ENCODE results near the gene CCDC57.

CCDC57 gene

GRCh38 chr17:82058855-82059249 is 153.8 kb downstream of the CCDC57 start:
- no peak for TF ChIP-seq CTCF (IDR thresholded peaks at IDR 0.05; ENCODE audit: low read depth, low read length, missing control alignments)

GRCh38 chr17:82058230-82058854 is 154.3 kb downstream of the CCDC57 start:
- TF ChIP-seq CTCF (IDR thresholded peaks at IDR 0.05; ENCODE audit: low read depth, low read length, missing control alignments), result no peak
- H3K27me3 ChIP-seq (replicated peaks), result no peaks in the 10 kb centered on the region
- in situ Hi-C loops (cut with HindIII; ENCODE audit: low pct_ligation_motif_present, low sequenced_read_pairs), result no loop called here
- no peak overlapping the region for H3K27ac ChIP-seq
- no peak for DNase-seq
- H3K36me3 ChIP-seq (replicated peaks), result peaks cover 71% of the 10 kb centered on the region
- no peak overlapping the region for H3K4me3 ChIP-seq (ENCODE audit: low read depth, low read length)

More at GRCh38 chr17:82058855-82059249, 153.8 kb downstream of the CCDC57 start:
- DNase-seq, result no peak
- in situ Hi-C loops (cut with HindIII; ENCODE audit: low pct_ligation_motif_present, low sequenced_read_pairs), result no loop called here
- Histone ChIP-seq H3K27me3 (replicated peaks) (no peaks in the 10 kb centered on the region), H3K4me3 (ENCODE audit: low read depth, low read length) (no peak overlapping the region), H3K36me3 (replicated peaks) (peaks cover 73% of the 10 kb centered on the region), H3K27ac (no peak overlapping the region)

- Histone ChIP-seq H3K27ac (no peak overlapping the region), H3K36me3 (replicated peaks) (peaks cover 62% of the 10 kb centered on the region), H3K4me3 (ENCODE audit: low read depth, low read length) (no peak overlapping the region), H3K27me3 (replicated peaks) (no peaks in the 10 kb centered on the region)
- DNase-seq, result no peak
- TF ChIP-seq CTCF (IDR thresholded peaks at IDR 0.05; ENCODE audit: low read depth, low read length, missing control alignments), result no peak
- in situ Hi-C loops (cut with HindIII; ENCODE audit: low pct_ligation_motif_present, low sequenced_read_pairs), result no loop called here
Measured at GRCh38 chr17:82056729-82057621, 155.7 kb downstream of the CCDC57 start.

- H3K27me3 ChIP-seq (replicated peaks), result no peaks in the 10 kb centered on the region
- H3K27ac ChIP-seq, result no peak overlapping the region
- no peak overlapping the region for H3K4me3 ChIP-seq (ENCODE audit: low read depth, low read length)
- DNase-seq, result no peak
- in situ Hi-C loops (cut with HindIII; ENCODE audit: low pct_ligation_motif_present, low sequenced_read_pairs), result no loop called here
- no peak for TF ChIP-seq CTCF (IDR thresholded peaks at IDR 0.05; ENCODE audit: low read depth, low read length, missing control alignments)
- peaks cover 59% of the 10 kb centered on the region for H3K36me3 ChIP-seq (replicated peaks)
Measured at GRCh38 chr17:82055965-82056728, 156.5 kb downstream of the CCDC57 start.

GRCh38 chr17:82055023-82055964 is 157.3 kb downstream of the CCDC57 start:
- in situ Hi-C loops (cut with HindIII; ENCODE audit: low pct_ligation_motif_present, low sequenced_read_pairs), result no loop called here
- TF ChIP-seq CTCF (IDR thresholded peaks at IDR 0.05; ENCODE audit: low read depth, low read length, missing control alignments), result no peak
- Histone ChIP-seq H3K36me3 (replicated peaks) (peaks cover 53% of the 10 kb centered on the region), H3K27ac (no peak overlapping the region), H3K27me3 (replicated peaks) (no peaks in the 10 kb centered on the region), H3K4me3 (ENCODE audit: low read depth, low read length) (no peak overlapping the region)
- no peak for DNase-seq
